HK-2 (cell line): Measurements from ENCODE around the gene NBPF15.
"Not testable (repeated sequence)": the region's sequence is repeated elsewhere in the genome, so short reads cannot be mapped to it uniquely, and the experiment has no call there.

ENCODE experiments used
- DNase-seq: peaks from one replicate; pipeline ENCODE4 v3.0.0-alpha.2; 2018; ENCODE audit not compliant: unreplicated experiment

NBPF15 gene, protein sequence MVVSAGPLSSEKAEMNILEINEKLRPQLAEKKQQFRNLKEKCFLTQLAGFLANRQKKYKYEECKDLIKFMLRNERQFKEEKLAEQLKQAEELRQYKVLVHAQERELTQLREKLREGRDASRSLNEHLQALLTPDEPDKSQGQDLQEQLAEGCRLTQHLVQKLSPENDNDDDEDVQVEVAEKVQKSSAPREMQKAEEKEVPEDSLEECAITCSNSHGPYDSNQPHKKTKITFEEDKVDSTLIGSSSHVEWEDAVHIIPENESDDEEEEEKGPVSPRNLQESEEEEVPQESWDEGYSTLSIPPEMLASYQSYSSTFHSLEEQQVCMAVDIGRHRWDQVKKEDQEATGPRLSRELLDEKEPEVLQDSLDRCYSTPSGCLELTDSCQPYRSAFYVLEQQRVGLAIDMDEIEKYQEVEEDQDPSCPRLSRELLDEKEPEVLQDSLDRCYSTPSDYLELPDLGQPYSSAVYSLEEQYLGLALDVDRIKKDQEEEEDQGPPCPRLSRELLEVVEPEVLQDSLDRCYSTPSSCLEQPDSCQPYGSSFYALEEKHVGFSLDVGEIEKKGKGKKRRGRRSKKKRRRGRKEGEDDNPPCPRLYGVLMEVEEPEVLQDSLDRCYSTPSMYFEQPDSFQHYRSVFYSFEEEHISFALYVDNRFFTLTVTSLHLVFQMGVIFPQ

DNA sequence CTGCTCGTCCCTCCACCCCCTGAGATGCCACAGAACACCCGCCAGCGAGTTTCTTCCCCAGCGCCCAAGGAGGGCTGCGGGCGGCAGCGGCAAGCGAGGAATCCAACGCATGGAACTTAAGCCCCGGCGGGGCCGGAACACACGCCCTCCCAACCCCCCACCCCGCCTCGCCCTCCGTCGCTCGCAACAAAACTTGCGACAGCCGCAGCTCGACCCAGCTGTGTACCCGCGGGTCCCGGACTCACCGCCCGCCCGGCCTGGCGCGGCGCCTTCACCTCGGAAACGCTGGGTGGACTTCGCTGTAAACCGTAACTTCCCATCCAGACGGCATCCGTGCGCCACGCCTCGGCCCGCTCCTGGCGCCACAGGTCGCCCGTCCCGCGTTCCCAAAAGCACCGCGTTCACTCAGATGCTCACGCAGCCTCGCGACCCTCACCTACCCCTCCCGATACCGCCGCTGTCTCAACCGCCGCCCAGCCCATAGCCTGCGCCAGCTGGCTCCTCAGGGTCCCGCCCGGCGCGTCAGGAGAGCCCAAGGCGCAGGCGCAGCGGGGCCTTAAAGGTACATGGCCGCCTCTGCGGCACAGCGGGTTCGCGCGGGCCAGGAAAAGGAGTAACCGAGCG lies at the start of gene NBPF15:
Gene NBPF15 (minus strand): TSS at position 534 of the 624 bp plus-strand sequence. CDS start 21,666 bp downstream, outside the sequence.
- DNase-seq = peak; percentile 52

GRCh38 chr1:144496429-144496828 lies 35.0 kb upstream of the NBPF15 start:
- not testable (repeated sequence) for DNase-seq

DNA sequence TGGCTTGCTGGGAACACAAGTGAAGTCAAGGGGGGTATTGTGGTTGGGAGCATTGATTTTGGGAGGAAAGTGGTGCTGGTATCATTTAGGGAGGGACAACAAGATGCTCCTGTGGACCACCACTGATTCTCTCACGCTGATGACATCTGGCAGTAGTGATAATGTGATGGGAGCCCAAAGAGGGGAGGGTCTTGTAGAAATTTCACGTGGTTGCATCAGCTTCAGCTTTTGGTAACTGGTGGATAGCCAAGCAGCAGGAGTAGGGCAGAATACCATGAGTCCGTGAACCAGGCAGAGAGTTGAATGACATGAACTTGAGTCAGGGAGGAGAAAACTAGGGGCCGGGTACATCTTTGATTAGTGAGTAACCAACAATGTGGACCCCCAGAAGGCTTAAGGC lies 32.7 kb upstream of the NBPF15 start:
- not testable (repeated sequence) for DNase-seq

DNA sequence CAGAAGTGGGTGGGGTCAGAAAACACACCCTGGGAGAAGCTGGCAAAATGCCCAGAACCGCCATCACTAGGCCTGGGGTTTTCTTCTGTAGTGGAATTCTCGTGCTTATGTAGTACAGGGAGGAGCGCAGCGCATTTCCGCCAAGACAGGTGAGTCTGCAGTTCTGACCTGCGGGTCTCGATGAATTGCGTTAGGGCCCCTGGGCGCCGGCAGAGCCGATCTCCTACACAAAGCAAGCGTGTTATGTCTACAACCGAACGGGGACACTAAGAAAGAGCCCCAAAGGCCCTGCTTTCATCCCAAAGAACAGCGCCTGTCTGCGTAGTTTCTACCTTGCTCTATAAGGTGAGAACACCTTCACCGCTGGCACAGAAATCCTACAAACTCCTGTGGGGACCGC lies 28.9 kb upstream of the NBPF15 start:
- not testable (repeated sequence) for DNase-seq

DNA sequence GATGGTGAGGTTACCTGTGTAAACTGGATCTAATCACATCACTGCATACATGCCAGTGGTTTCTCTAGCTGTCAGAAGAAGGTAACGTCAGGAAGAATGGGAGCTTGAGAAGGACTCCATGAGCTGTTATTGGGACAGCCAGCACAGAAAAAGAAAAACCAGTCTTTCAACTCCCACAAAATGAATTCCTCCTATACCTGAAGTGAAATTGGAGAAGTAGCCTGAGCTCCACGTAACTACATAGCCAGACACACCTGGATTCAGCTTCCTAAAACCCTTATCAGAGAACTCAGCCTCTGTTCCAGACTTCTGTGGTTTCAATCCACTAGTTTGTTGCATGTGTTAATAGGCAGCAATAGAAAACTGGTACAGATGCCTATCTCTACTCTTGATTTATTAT lies 25.5 kb upstream of the NBPF15 start:
- DNase-seq = not testable (repeated sequence)

- DNase-seq = not testable (repeated sequence)
These were observed 23.9 kb upstream of the NBPF15 start for GRCh38 chr1:144485048-144485993.

GRCh38 chr1:144473897-144474296 lies 12.4 kb upstream of the NBPF15 start:
- not testable (repeated sequence) for DNase-seq

GRCh38 chr1:144471434-144471833 lies 10.0 kb upstream of the NBPF15 start:
- not testable (repeated sequence) for DNase-seq

DNA sequence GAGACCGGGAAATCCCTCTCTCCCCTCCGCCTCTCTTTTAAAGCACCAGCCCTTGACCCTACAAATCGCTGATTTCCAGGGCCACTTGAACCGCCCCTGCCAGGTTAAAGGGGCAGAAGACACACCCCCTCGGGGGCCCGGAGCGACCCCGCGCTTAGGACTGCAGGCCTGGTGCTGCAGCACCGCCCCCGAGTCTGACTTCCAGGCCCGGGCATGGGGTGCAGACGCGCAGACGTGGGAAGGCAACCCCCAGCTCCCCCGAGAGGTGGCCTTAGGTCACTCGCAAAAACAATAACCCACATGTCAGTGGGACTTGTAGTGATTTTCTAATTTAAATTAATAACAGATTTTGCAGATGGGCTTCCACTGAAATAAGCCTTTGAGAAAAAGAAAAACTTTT lies 309 bp upstream of the NBPF15 start:
- DNase-seq = not testable (repeated sequence)

GRCh38 chr1:144460686-144461085 lies 783 bp downstream of the NBPF15 start:
- DNase-seq = not testable (repeated sequence)

DNA sequence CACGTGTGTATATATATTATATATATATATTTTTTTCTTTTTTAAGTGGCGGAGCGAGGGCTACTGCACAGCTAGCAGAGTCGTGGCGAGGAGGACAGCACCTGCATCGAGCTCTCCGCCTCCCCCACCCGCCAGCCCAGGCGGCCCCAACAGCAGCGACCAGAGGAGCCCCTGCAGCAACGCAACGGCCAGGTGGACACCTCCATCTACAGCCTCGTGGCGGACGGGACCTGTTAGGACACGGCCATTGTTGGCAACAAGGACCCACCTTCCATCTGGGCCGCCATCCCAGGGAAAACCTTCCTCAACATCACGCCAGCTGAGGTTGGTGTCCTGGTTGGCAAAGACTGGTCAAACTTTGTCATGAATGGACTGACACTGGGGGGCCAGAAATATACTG lies 19.1 kb downstream of the NBPF15 start:
- DNase-seq = not testable (repeated sequence)

- not testable (repeated sequence) for DNase-seq
These were observed 21.7 kb downstream of the NBPF15 start for GRCh38 chr1:144439737-144440136.

- DNase-seq = peak; percentile 78
These were observed 42.4 kb downstream of the NBPF15 start for GRCh38 chr1:144418891-144419694.

DNA sequence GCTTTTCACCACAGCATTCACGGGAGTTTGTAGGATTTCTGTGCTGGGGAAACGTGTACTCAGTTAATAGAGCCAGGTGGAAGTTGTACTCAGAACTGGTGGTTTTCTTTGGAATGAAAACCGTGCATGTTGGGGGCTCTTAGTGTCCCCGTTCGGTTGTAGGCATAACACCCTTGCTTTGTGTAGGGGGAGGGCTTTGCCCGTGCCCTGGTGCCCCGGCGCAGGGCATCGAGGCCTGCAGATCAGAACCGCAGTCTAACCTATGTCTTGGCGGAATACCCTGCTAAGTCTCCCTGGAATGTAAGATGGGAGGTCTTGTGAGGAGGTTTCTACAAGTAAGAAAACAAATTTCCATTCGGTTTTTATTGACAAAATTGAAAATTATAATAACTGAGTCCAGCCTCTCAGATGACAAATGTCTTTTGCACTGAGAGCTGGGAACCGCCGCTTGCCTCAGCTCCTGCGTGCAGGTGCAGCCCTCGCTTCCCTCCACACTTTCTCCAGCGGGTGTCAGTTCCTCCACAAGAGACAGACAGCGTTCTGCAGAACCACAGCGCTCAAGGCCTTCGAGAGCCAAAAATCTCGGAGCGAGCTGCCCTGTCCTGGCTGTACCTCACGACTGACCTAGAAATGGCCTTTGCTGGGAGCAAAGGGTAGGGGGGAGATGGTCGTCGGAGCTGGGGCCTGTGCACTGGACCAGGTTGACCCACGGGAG lies 47.9 kb downstream of the NBPF15 start:
- not testable (repeated sequence) for DNase-seq

- peak; percentile 93 for DNase-seq
These were observed 48.7 kb downstream of the NBPF15 start for GRCh38 chr1:144412491-144413403.

DNA sequence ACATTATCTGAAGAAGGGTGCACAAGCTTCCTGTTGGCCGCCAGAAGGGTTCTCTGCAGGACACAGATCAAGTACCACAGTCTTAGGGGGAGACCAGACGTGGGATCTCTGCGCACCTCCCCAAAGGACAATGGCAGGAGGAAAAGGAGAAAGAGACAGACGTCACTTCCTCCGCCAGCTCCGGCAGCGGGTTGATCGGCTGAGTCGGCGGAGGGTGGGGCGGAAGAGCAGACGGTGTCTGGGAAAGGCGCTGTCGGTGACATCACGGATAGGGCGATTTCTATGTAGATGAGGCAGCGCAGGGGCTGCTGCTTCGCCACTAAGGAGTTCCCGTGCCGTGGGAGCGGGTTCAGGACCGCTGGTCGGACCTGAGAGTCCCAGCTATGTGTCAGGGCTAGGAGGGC lies 49.4 kb downstream of the NBPF15 start:
- peak; percentile 63 for DNase-seq

GRCh38 chr1:144402807-144403206 lies 58.7 kb downstream of the NBPF15 start:
- DNase-seq = not testable (repeated sequence)

- DNase-seq = not testable (repeated sequence)
These were observed 89.8 kb downstream of the NBPF15 start for GRCh38 chr1:144371651-144372050.
